Measurements from ENCODE around the gene TCF7L2.

TCF7L2 gene

DNA sequence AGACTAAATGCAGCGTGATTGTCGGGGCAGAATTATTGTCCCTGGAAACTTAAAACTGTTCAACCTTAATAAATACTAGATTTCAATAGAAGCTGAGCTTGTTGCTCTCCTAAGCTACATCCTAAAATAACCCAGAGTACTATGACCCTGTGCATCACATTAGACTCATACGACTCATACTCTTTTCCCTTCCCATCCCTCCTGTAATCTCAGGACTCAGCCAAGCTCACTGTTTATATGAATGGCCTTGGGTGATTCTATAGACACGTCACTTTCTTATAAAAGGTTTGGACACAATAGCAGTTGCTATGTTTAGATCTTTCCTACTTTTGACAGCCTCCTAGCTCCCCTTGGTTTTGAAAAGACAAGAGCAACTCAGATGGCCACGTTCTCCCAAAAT, 17.2 kb downstream of the TCF7L2 start:
- no peak for DNase-seq

DNA sequence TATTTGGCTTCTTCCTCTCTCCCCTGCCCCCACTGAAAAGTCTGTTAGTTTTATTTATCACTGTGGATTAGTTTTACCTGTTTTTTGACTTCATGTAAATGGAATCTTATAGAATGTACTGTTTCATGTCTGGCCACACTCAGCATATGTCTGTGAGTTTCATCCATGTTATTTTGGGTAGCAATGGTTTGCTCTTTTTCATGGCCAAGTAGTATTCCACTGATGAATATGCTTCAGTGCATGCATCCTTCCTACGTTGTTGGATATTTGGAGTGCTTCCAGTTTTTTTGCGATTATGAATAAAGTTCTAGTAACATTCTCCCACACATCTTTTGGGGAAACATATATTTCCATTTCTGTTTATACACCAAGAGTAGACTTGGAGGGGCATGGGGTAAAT, 19.1 kb downstream of the TCF7L2 start:
- DNase-seq = no peak

DNA sequence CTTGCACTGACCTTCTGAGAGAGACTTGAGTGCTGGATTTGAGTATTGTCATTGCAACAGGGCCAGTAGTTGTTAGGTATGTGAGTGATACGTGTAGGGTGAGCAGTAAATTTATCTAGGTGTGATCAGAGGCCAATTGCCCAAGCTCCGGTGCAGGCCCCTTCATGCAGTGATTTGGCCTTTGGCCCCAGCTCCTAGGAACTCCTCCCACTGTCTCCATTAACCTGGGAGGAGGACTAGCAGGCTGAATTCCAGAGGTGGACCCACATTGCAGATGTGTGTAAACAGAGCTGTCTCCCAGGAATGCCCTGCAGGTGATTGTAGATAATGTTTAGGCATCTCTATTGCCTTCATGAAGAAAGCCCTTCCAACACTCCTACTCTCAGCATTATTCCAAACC, 19.5 kb downstream of the TCF7L2 start:
- DNase-seq = no peak

DNA sequence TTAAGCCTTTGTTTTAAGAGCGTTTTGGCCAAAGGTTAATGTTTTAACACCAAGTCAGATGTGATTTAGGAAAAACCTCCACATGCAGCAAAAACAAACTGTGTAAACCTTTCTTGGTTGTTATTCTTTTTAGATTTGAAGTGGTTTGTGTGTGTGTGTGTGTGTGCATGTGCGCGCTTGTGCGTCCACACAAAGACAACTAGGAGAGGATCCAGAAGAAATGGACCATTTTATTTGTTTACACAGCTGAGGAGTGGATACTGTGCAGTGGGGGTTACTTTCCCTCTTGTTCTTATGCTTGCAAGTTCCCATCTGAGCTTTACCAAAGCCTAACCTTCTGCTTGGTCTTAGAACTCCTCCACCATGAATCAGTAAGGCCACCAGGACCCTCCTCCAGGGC, 20.0 kb downstream of the TCF7L2 start:
- no peak for DNase-seq

DNA sequence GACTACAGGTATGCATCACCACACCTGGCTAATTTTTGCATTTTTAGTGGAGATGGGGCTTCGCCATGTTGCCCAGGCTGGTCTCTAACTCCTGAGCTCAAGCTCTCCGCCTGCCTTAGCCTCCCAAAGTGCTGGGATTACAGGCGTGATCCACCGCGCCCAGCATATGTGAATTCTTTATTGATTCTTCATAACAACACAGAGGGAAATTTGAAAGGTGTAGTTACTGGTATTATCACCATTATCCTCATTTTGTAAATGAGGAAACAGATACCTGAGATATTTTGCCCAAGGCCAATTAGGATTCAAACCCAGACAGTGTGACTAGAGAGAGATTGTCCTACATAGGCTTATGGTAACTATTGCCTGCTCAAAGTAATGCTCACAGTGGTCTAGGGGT, 22.6 kb downstream of the TCF7L2 start:
- DNase-seq = no peak

DNA sequence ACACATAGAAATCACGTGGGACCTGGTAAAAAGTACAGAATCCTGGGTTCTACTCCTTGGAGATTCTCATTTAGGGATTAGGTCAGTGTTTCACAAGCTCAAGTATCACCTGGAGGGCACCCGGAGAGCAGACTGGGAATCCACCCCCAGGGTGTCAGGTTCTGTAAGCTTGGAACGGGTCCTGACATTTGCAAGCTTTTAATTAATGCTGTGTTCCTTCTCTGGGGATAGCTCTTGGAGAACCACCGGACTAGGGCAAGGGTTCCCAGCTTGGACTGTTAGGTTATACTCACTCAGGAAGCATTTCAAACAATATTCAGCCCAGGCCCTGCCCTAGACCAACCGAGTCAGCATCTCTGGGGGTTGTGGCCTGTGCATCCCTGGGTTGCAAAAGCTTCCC, 23.0 kb downstream of the TCF7L2 start:
- DNase-seq = no peak

DNA sequence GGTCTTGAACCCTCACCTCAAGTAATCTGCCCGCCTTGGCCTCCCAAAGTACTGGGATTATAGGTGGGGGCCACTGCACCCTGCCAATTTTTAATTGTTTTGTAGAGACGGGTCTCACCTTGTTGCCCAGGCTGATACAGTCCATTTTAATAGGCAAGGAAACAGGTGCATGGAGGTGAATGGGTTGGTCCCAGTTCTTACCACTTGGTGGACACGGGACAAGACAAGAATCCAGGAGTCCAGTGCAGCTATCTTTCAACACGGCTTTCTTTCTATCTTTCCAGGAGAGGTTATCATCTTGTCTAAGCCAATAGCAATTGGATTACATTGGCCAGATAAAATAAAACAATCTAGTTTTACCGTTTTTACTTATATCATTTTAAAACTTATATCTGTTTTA, 23.8 kb downstream of the TCF7L2 start:
- no peak for DNase-seq

DNA sequence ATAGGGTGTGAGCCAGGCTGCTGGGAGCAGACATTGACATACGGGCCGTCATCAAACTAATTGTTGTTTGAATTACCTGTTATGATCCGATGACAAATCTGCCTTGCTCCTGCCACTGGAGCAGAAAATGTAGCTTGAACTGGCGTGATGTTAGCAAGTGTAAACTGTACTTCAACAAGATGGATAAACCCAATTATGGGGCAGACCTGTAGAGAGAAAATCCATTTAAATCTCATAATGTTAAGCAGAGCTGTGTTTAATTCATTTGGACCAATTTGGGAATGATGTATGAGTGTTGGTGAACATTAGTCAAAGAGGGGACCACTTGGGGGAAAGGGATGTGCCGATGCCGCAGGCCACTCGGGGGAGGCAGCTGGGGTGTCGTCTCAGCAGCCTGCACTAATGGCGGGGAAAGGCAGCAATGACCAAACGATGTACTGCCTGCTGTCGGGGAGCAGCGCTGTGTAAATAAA, 27.4 kb downstream of the TCF7L2 start:
- peak; percentile 6 for DNase-seq

DNA sequence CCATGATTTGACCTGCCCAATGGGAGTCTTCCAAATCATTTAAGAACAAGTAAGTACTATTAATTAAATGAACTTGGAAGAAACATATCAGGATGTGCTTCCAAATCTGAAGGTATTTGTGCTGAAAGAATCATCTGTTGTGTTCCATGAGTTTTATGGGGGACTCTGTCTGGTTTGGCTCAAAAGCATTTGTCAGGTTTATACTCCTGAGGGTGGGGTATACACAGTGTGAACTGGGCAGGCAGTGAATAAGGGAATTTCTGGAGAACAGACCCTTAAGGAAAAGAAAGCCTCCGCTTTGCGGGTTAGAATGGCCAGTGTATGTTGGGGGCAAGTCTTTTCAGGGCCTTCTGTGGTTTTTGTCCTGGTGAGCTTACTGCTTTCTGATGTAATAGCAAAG, 29.9 kb downstream of the TCF7L2 start:
- DNase-seq = no peak

DNA sequence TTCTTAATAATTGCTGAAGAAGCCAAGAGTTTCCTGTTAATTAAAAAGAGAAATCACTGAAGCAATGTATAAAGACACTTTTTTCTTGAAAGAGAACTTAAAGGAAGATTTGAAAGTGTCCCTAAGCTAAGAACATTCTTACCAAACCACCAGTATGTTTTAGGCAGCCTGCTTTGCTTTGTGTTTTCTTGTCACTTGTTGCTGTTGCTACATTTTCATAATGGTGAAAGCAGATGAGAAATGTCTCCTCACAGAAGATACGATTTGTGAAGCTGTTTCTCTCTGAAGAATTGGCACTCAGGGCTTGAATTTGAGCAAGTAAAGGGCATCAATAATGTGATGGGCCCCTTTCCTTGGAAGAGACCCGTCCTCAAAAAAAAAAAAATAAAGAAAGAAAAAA, 30.9 kb downstream of the TCF7L2 start:
- no peak for DNase-seq

DNA sequence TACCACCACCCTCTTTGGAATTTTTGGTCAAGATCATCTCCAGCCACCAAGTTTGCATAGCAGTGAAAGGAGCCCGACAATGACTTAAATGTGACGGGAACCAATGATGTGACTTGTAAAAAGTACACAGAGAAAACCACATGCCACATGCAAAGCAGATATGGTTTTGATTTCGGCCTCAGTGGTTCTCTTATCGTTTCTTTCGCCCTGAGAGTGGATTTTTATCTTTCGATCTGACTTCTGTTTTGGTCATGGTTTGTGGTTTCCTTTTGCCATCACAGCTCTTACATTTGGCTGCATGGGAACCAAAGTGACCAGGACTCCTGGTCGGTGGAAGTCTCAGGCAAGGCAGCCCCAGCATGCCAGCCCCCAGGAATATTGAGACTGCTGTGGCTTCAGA, 31.5 kb downstream of the TCF7L2 start:
- no peak for DNase-seq

DNA sequence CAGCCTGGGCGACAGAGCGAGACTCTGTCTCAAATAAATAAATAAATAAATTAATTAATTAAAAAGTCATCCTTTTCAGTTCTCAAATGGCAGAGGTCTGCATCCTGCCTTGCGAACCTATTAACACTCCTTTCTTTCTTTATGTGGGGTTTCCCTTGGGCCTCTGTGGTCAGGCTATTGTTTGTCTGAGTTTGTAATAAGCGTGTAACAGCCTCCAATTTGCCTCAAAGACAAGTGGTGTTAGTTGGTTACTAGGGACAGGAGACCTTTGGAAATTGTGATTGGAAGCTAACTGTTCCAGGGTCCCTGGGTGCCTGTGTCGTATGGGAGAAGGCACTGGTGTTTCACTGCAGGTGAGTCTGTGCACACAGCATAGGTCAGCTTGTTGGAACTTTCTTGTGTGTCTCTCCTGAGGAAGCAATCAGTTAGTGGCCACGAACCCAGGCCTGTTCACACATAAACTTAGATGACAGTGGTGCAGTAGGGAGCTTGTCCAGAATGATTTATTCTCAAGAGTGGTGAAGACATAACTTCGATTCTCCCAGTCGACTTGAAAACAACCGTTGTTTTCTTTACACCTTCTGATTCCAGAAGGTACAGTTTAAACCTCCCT, 33.5 kb downstream of the TCF7L2 start:
- DNase-seq = no peak

DNA sequence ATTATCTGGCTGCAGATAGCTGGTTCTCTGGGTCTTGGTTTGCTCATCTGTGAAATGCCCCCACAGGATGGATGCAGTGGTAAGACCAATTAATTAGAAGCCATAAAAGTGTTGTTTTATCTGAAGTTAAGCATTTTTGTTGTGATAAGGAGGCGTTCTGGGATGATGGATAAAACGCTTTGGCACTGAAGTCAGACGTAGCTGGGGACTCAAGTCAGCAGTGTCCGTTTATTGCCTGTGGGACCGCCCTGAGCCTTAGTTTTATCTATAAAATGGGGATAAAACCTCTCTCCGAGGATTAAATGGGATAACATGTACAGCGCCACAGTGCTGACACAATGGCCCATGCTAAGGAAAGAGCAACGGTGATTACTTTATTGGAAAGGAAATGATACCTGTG, 34.7 kb downstream of the TCF7L2 start:
- DNase-seq = no peak

DNA sequence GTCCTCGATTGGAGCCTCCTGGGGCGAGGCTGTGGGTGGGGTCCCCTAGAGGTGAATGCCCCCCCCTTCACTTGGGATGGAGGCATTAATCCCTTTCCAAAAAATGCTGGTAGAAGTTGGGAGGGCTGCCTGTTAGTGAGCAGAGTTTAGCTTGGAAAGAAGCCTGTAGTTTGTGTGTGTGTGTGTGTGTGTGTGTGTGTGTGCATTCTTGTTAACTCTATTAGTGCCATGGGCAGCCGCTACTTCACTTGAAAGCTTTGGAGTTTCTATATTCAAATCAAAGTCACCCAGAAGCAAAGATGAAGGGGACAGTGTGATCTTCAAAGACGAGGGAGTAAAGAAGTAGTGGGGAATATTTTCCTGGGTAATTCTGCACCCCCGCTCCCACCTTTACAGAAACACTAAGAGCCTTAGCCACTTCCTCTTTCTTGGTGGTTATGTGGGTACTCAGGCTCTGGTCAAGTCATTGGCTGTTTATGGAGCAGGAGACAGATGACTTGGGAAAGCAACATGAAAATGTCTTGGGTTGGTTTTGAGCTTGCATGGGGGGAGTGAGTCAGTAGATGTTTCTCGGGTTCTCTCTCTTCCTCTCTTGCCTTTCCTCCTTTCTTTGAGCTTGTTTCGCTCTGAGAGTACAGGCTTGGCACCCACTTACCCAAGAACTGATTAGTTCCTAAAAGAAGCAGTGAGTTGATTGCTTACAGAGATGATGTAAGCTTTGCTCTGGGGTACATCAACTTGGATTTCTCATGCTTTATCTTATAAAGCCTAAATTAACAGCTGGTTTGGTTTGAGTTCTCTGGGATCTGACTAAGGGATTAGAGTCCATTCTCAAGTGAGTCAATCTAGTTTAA, 35.9 kb downstream of the TCF7L2 start:
- no peak for DNase-seq

DNA sequence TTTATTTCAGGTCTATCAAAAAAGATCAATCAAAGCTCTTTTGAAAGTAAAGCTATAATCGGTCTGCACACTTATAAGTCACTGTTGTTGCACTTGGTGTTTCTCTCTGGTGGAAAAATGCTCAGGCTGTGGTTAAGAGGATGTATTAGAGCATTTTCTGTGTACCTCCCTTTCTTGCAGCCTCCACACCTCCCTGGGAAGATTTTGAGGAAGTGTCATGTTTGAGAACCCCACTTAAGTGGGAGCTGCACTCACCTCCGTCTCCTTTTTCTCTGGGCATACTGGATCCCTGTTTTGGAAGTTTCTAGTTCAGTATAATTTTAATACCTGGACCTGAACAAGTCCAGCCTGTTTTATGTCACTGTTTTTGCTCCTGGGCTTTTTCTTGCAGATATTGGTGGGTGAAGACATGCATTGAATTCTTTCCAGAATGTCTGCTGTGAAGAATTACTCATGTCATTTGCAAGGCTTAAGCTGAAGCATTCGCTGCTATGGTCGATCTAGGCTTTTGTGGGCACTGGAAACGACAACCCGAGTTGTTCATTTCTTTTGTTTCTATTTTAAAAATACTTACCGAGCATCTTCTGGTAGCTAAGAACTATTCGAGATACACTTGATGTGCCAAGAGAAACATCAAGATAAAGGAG, 36.6 kb downstream of the TCF7L2 start:
- DNase-seq = no peak

DNA sequence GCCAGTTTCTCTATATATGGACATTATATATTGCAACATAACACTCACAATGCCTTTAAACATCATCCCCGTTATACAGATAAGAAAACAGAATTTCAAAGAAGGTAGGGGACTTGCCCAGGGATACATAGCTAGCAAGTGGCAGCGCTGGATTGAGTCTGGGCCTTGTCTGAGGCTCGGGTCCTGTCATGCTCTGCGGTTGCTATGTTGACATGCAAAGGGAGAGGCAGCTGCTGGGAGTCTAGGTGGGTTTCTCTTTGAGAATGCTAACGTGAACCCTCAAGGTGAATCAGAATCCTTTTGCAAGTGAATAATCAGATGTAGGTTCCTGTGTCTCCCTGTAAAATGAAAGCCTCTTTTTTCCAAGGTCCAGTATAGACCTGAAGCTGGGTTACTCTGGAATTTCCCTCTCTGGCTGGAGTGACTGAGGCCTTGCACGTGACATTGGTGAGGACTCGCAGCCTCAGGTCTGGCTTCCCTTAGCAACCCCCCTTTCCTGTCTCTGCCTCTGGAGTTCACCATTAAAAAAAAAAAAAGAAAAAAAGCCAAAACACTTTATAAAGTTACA, 38.9 kb downstream of the TCF7L2 start:
- DNase-seq = no peak

DNA sequence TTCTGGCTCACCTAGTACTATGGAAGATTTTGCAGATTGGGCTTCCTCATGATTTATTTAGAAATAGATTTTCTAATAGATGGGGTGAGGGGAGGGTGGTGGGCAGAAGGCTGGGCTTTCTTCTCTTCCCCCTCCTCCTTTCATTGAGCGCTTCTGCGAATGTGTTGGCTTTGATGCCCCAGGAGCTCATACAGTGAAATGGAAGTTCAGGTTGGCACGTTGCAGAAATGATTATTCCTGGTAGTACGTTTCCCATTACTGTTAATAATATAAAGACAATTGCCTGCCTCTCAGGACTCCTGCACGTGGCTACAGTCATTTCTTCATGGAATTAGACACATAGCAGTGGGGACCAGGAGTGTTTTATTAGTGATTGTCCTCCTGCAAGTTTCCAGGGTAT, 39.8 kb downstream of the TCF7L2 start:
- no peak for DNase-seq

DNA sequence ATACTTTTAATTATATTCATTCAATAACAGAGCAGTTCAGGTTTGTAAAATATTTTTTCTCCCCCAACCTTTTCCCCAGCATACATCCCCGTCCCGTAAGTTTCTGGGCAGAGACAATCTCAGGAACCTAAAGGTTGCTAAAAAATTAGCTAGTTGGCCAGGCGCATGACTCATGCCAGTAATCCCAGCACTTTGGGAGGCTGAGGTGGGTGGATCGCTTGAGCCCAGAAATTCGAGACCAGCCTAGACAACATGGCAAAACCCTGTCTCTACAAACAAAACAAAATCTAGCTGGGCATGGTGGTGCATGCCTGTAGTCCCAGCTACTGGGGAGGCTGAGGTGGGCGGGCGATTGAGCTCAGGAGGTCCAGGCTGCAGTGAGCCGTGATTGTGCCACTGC, 40.2 kb downstream of the TCF7L2 start:
- DNase-seq = no peak

DNA sequence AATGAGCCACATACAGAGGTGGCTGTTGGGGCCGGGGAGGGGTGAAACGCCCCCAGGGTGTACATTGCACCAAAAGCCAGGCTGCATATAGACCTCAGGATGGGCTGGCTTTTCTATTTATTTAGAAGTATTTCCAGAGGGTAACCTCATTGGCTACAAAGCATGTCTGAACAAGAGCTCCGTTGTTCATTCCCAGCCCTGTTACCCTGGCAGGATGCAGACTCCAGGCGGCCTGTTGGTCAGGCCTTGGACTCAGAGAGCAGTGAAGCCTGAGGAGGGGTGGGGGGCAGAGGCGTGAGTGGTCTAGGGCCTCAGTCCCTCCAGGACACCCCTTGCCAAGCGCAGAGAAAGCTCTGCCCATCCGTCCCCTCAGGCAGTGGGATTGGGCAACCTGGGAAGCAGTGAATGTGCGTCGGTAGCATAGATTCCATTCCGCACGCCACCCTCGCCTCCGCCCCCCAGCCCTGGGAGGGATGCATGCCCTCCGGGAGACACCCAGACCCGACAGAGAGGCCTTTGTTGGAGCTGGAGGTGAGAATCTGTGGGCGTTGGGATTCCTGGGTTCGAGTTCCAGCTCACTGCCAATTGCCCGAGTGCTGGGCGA, 41.9 kb downstream of the TCF7L2 start:
- no peak for DNase-seq

DNA sequence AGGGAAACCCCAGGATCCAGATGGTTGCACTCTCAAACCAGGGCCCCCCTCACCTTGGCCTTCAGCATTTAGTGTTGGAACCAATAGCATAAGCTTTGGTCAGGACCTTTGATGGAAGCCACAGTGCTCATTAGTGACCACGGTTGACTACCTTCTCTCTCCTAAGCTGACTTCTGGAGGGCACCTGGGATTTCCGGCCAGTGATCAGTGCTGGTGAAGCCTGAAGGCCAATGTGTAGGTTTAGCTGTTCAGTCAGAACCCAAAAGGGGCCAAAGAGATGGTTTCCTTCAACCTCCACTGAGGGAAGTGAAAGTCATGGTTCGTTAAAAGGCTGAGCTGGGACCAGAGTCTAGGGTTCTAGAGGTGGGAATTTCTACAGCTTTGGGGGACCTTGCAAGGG, 46.4 kb downstream of the TCF7L2 start:
- DNase-seq = no peak

DNA sequence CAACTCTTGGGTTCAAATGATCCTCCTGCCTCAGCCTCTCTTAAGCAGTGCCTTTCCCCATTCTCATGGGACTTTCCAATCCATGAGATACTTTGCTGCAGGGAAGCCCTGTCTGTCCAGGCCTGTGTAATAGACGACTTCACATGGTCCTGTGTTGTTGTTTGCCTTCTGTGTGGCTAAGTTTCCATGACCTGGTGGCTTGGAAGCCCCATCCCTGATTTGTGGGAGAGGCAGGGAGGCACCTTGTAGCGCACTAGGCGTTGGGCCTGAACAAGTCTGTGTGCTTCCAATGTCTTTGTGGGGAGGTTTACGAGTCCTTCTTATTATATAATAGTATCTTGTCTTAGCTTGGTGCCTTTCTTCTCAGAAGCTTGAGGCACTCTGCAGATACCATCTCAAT, 49.1 kb downstream of the TCF7L2 start:
- DNase-seq = no peak

DNA sequence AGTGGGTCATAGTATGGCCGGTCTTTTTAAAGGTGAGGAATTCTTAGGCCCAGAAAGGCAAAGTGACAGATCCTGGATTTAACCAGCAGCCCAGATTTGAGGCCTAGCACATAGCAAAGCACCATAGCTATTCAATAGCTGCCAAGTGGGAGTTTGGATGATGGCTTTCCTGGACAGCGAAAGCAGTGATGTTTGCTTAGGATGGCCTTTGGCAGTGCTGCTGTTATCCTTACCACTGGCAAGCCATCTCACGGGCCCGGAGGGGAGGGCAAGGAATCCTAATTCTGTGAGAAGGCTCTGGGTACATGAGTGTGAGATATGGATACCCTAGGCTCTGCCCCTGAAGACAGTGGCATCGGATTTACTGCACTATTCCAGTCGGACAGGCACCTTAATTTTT, 50.4 kb downstream of the TCF7L2 start:
- no peak for DNase-seq

DNA sequence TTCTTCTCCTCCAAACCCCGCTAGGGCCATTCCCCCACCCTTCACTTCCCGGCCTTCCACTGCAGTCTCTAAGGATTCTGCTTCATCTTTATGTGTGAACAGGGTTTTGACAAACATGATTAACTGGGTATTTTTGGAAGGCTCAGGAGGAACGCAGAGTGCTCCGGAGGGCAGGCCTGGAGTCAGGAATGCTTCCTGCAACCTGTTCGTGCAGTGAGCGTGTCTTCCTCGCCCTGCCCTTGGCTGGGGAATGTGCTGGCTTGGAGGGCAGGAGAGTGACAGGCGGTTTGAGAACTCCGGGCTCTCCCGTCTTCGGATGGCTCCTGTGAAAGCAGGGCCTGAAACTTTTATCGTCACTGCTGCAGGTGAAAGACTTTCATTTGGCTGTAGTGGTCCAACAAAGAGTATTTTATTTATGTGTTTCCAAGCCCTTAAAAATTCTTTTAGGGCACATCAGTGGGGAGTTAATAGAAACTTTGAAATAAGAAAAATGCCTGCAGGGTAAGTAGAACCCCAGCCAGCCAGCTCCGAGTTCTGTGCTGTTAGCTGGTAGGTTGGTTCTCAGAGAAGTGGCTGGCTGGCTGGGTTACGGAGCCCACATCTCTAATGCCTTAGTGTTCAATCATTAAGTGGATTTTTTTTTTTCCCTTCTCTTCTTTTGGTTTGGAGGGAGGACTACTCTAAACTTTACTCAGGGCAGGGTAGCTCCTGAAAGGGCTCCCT, 51.0 kb downstream of the TCF7L2 start:
- no peak for DNase-seq

Data from NCI-H69 (cell line).